T-helper 2 cell treated with Interferon-gamma antibody and Interleukin-4, amounts not matched to agents 5 μg/mL and 100 μg/mL, for 36 hours (primary cell): ENCODE results near the gene TAF12.

Source experiments
- DNase-seq: peaks from one replicate; pipeline ENCODE4 v3.0.0; 2021; ENCODE audit warnings: low spot score
- H3K27ac Mint-ChIP-seq: one replicate; pipeline ENCODE4 v1.8.0; 2021; ENCODE audit warnings: mild to moderate bottlenecking, mixed read lengths
- H3K27me3 Mint-ChIP-seq: one replicate; pipeline ENCODE4 v1.8.0; 2021; ENCODE audit warnings: low read depth, mixed read lengths
- H3K36me3 Mint-ChIP-seq: one replicate; pipeline ENCODE4 v1.8.0; 2021; ENCODE audit warnings: low read depth, mixed read lengths
- H3K4me1 Mint-ChIP-seq: one replicate; pipeline ENCODE4 v1.8.0; 2021; ENCODE audit warnings: low read depth, mixed read lengths
- H3K4me3 Mint-ChIP-seq: one replicate; pipeline ENCODE4 v1.8.0; 2022; ENCODE audit warnings: mild to moderate bottlenecking, moderate library complexity, mixed read lengths
- H3K9me3 Mint-ChIP-seq: one replicate; pipeline ENCODE4 v1.8.0; 2021; ENCODE audit warnings: mixed read lengths

The TAF12 gene

GRCh38 chr1:28560886-28561285, 82.0 kb downstream of the TAF12 start:
- no peak overlapping the region for H3K27ac Mint-ChIP-seq
- H3K4me3 Mint-ChIP-seq: no peak overlapping the region
- no peak for DNase-seq
- H3K9me3 Mint-ChIP-seq: no peaks in the 10 kb centered on the region
- no peaks in the 10 kb centered on the region for H3K4me1 Mint-ChIP-seq
- H3K36me3 Mint-ChIP-seq: peaks cover 52% of the 10 kb centered on the region
- no peaks in the 10 kb centered on the region for H3K27me3 Mint-ChIP-seq
